A549 treated with Mapracorat at 1 μM for 4 hours (cell line): ENCODE measurements around the gene RNF13. TPM values are rescaled to one million over a fixed set of nuclear protein-coding genes. Genes with fewer than 3 reads are reported as not detected.

Experiments
- total RNA-seq: library from RNA; stranded (reverse); fragments of 200-300 nt; extraction: Qiagen RNA extraction; gene quantifications from 5 replicates; pipeline ENCODE4 v1.2.3, GENCODE V29; 2022

RNF13 gene, protein sequence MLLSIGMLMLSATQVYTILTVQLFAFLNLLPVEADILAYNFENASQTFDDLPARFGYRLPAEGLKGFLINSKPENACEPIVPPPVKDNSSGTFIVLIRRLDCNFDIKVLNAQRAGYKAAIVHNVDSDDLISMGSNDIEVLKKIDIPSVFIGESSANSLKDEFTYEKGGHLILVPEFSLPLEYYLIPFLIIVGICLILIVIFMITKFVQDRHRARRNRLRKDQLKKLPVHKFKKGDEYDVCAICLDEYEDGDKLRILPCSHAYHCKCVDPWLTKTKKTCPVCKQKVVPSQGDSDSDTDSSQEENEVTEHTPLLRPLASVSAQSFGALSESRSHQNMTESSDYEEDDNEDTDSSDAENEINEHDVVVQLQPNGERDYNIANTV
- 32.7 to 56.1 TPM (median 37.2 TPM) in 5 replicates for total RNA-seq

DNA sequence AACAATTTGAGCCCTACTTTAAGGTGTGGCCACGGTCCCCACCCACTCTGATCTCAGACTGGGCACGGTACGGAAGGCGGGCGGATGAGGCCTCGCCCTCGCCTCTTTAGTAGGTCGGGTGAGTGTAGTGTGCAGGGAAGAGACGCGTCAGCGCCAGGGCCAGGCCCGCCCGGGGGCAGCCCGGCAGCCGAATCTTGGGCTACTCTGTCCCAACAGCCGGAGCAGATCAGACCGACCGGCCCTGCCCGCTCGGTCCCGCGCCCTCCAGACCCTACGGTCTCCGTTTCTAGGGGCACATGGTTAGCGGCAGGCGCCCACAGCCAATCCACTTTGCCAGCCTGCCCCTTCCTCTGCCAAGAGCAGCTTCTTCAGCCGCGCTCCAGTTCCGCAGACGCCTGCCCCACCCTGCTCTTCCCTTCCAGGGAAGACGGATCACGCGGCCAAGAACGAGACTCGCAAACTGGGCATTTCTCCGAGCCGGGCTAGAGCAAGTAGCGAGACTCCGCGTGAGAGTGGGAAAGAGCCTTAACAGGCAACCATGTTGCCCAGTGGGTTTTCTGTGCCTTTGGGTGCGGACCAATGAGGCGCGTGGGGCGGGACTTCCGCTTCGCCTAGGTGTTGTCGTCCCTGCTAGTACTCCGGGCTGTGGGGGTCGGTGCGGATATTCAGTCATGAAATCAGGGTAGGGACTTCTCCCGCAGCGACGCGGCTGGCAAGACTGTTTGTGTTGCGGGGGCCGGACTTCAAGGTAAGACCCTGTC lies at the start of gene RNF13:
Gene RNF13, plus strand, starts transcription at position 610 of the 761 bp plus-strand sequence. CDS start 32,812 bp downstream, outside the sequence.

DNA sequence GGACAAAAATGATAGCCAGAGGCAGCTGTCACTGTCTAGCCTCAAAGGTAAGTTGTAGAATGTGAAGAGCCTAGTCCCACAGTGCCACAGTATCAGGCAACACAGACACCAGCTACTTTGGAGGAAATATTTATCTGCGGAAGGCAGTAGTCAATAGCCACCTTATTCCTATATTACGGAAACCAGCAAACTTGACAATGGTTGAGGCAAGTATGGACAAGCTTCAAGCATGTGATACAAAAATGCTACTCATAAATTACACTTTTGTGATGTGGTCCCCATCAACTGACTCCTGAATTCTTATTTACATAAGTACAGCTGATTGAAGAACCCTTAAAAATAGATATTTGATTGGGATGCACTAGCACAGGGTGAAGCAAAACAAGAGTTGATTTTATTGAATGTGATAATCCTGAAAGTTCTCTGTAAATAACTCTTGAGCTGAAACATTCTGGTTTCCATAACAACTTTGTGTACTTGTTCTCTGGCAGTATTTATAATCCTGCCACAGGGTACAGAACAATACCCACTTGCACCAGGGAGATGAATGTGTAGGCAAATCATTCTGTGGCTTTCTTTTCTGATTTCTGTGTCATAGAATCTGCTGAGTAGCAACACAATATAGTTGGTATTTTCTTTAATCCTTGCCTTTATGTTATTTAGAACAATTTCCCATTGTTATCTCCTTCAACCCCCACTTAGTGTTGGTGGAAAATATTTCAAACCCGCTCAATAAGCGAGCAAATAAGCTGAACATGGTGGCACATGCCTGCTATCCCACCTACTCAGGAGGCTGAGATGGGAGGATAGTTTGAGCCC lies 20.4 kb upstream of the RNF13 start, which contains the start of gene ANKUB1:
Gene ANKUB1, minus strand, starts transcription at position 103 of the 819 bp plus-strand sequence. CDS start 188 bp downstream, outside the sequence.

DNA sequence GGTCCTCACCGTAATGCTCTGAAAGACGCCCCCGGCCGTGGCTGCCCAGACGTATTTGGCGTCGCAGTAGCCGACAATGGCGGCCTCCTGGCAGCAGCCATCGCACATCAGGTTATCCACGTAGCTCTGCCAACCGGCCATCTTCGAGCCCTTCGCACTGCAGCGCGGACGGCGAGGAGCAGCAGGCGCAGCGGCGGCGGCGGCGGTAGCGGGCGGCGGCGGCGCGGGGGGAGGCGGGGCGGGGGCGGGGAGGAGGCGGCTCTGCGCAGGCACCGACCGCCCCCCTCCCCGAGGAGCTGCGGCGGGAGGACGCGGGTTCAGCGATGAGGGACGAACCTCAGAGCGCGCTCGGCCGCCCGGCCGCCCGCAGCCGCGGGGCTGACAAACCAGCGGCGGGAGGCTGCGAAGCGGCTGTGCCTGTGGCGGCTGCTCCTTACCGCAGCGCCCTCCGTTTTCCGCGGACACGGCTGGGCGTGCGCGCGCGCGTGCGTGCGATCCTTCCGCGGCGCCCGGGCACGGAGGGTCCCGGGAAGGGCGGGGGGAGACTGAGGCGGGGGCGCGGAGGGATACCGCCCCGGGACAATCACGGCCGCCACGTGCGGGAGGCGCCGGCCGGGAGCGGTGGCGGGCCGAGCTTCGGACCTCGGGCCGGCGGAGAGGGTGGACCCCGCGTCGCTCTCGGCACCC lies 157.8 kb downstream of the RNF13 start, which contains the start of gene PFN2:
Gene PFN2, minus strand, starts transcription at position 180 of the 687 bp plus-strand sequence. Its CDS starts 39 bp downstream, at position 141.

Other genes with a start within 250 kb of the RNF13 start
- 136 to 167 TPM (median 150 TPM) in 5 replicates for gene WWTR1, start 155.2 kb upstream of the RNF13 start, total RNA-seq
- 29.1 to 39.1 TPM (median 35.1 TPM) in 5 replicates for gene COMMD2, start 60.7 kb upstream of the RNF13 start, total RNA-seq
- gene ANKUB1, start 20.7 kb upstream of the RNF13 start, total RNA-seq = not detected in 5 replicates
- 143 to 173 TPM (median 152 TPM) in 5 replicates for gene PFN2, start 157.7 kb downstream of the RNF13 start, total RNA-seq